SK-N-SH (cell line): ENCODE data around the gene AGBL4.
"Not testable (repeated sequence)": the region's sequence is repeated elsewhere in the genome, so short reads cannot be mapped to it uniquely, and the experiment has no call there.

Experiments used
- CTCF ChIP-seq: fragments of 200-600 bp; sonication (generic); IDR thresholded peaks from 2 replicates; pipeline ENCODE4 v1.6.1; 2017; ENCODE audit warnings: antibody characterized with exemption, mild to moderate bottlenecking, moderate library complexity
- EZH2phosphoT487 ChIP-seq: fragments of 200-600 bp; sonication (generic); IDR thresholded peaks from 2 replicates; pipeline ENCODE4 v1.6.1; 2017; ENCODE audit warnings: low read depth, mixed run types, mild to moderate bottlenecking, antibody characterized with exemption, moderate library complexity, borderline replicate concordance
- RAD21 ChIP-seq: IDR thresholded peaks from 2 replicates; pipeline ENCODE4 v1.6.1; 2012; ENCODE audit warnings: mild to moderate bottlenecking, low read length
- REST ChIP-seq: IDR thresholded peaks from 2 replicates; pipeline ENCODE4 v1.6.1; 2012; ENCODE audit warnings: mild to moderate bottlenecking, low read depth, low read length, moderate library complexity
- USF1 ChIP-seq: IDR thresholded peaks from 2 replicates; pipeline ENCODE4 v1.4.0; 2012; ENCODE audit warnings: low read depth, borderline replicate concordance

GRCh38 chr1:49787013-49787412, 236.7 kb downstream of the AGBL4 start:
- not testable (repeated sequence) for TF ChIP-seq CTCF, EZH2phosphoT487, REST, RAD21, USF1
